GM12891 (cell line): ENCODE results near the gene IL9R. TPM values are rescaled to one million over a fixed set of nuclear protein-coding genes. Genes with fewer than 3 reads are reported as not detected.

Experiments used
- DNase-seq: peaks from one replicate; pipeline ENCODE4 v3.0.0; 2011; ENCODE audit warnings: low spot score; ENCODE audit not compliant: insufficient read length
- FAIRE-seq: peaks from 2 replicates; lab custom pipeline; 2011; peaks lifted over from hg19 to GRCh38; lab: Jason Lieb, UNC
- PAX5 ChIP-seq: IDR thresholded peaks from 2 replicates; pipeline ENCODE4 v1.6.1; 2011; ENCODE audit warnings: low read length, moderate library complexity, mild to moderate bottlenecking; ENCODE audit not compliant: insufficient read depth, severe bottlenecking
- POLR2A ChIP-seq: IDR thresholded peaks from 2 replicates; pipeline ENCODE4 v1.6.1; 2011; ENCODE audit warnings: low read depth, low read length, control low read depth
- POLR2AphosphoS5 ChIP-seq: IDR thresholded peaks from 2 replicates; pipeline ENCODE4 v1.6.1; 2011; ENCODE audit warnings: low read depth, low read length, control low read depth
- POU2F2 ChIP-seq: IDR thresholded peaks from 2 replicates; pipeline ENCODE4 v1.6.1; 2011; ENCODE audit warnings: low read depth, mild to moderate bottlenecking, control low read depth, low read length, moderate library complexity
- SPI1 ChIP-seq: IDR thresholded peaks from 2 replicates; pipeline ENCODE4 v1.6.1; 2011; ENCODE audit warnings: low read depth, low read length, control low read depth
- TAF1 ChIP-seq: IDR thresholded peaks from 2 replicates; pipeline ENCODE4 v1.6.1; 2011; ENCODE audit warnings: low read depth, low read length, control low read depth
- polyA plus RNA-seq: library from polyadenylated mRNA; unstranded; fragments of >200 nt; gene quantifications from one replicate; pipeline ENCODE4 v1.2.1, GENCODE V29; 2012; ENCODE audit warnings: low read depth, missing spikeins, inconsistent platforms; ENCODE audit not compliant: missing spikeins

IL9R gene, protein sequence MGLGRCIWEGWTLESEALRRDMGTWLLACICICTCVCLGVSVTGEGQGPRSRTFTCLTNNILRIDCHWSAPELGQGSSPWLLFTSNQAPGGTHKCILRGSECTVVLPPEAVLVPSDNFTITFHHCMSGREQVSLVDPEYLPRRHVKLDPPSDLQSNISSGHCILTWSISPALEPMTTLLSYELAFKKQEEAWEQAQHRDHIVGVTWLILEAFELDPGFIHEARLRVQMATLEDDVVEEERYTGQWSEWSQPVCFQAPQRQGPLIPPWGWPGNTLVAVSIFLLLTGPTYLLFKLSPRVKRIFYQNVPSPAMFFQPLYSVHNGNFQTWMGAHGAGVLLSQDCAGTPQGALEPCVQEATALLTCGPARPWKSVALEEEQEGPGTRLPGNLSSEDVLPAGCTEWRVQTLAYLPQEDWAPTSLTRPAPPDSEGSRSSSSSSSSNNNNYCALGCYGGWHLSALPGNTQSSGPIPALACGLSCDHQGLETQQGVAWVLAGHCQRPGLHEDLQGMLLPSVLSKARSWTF
- 10.4 TPM for polyA plus RNA-seq

DNA sequence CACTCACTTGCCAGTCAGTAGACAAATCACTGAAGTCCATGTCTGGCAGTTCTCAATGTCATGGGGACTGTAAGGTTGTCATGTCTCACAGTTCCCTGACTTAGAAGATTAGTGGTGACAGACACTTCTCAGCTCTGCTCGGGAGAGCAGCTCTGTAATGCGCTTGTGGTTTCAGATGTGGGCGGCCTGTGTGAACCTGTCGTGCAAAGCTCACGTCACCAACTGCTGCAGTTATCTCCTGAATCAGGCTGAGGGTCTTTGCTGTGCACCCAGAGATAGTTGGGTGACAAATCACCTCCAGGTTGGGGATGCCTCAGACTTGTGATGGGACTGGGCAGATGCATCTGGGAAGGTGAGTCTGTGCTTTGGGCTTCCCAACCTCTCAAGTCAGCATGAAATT is at the start of gene IL9R:
Gene IL9R (plus strand): TSS at position 261 of the 400 bp plus-strand sequence. CDS start 64 bp downstream, at position 325.
- no peak for DNase-seq
- FAIRE-seq: peak; percentile 100
- peak; percentile 60; the same call in 1 of the 2 replicates for TF ChIP-seq TAF1
- TF ChIP-seq POU2F2: peak; percentile 86; the same call in 1 of the 2 replicates
- TF ChIP-seq POLR2A: peak; percentile 50; the same call in 1 of the 2 replicates
- peak; percentile 75 for TF ChIP-seq POLR2AphosphoS5
- TF ChIP-seq PAX5: no peak
- TF ChIP-seq SPI1: no peak

DNA sequence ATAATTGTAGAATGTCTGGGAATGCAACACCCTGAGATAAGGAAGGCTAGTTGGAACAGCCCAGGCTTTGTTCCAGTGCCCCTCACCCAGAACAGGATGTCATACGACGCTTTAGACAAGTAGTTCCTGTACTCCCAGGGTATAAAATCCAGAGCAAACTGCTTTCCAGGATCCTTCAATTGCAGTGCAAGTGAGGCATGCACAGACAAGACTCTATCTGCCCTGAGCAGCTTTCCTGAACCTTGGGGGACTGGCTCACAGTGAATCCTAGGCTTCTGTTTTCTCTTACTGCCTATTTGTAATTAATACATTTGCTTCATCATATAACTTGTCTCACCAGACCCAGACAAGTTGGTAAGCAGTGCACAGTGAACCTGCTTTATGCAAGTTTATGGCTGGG is 48.4 kb upstream of the IL9R start:
- no peak for DNase-seq
- FAIRE-seq: no peak
- TF ChIP-seq POLR2AphosphoS5: no peak
- no peak for TF ChIP-seq TAF1
- no peak for TF ChIP-seq POU2F2
- no peak for TF ChIP-seq SPI1
- TF ChIP-seq PAX5: no peak
- no peak for TF ChIP-seq POLR2A

DNA sequence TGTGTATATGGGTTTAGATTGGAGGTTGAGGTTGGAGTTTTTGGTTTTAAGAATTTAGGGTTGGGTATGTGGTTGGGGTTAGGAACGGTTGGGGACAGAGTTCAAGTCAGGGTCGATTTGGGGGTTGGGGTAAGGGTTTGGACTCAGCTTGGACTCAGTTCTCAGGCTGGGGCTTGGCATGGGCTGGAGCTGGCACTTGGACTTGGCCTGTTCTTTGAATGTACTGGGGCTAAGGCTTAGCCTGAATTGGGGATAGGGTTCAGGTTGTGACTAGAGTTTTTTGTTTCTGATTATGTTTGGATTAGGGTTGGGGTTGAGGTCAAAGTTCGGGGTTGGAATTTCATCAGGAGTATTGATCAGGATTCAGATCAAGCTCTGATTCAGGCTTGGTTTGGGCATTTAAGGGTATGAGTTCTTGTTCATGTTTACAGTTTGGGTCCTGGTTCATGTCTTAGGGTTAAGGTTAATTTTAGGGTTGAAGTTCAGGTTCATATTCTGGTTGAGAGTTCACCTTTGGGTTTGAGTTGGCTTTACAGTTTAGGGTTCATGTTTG is 46.2 kb upstream of the IL9R start:
- TF ChIP-seq POLR2A (no peak), SPI1 (no peak), POU2F2 (no peak), PAX5 (no peak), TAF1 (no peak), POLR2AphosphoS5 (no peak)
- no peak for FAIRE-seq
- no peak for DNase-seq

DNA sequence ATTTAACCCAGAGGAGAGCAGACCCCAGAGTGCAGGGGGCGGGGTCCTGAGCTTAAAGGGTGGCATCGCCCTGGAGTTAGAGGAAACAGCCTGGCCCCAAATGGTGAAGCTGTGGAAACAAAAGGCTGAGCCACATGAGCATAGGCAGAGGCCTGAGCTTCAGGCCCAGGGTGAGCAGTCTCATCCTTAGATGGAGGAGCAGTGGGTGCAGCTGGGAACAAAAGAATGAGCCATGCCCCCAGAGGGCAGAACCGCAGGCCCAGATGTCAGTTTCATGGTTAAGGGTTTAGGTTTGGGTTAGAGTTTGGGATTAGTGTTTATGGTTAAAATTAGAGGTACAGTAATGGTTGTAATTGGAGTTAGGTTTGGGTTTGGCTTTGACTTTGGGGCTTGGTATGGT is 44.4 kb upstream of the IL9R start:
- DNase-seq (no peak), FAIRE-seq (peak; percentile 5)
- TF ChIP-seq TAF1 (no peak), POU2F2 (no peak), POLR2AphosphoS5 (no peak), POLR2A (no peak), PAX5 (no peak), SPI1 (no peak)

DNA sequence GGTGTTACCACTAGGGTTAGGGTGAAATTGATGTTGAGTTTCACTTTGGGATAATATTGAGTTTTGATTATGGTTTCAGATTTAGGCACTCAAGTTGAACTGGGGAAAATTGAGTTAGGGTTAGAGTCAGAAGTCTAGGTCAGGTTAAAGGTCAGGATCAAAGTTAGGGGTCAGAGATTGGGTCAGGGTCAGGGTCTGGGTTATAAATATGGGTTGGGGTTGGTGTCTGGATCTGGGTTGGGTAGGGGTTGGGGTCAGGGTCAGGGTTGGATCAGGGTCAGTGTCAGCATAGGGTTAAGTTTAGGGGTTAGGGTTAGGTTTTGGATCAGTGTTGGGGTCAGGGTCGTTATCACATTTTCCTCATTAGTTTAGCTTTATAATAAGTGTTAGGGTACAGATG is 42.7 kb upstream of the IL9R start:
- DNase-seq (no peak), FAIRE-seq (peak; percentile 48)
- TF ChIP-seq POLR2AphosphoS5 (no peak), POU2F2 (no peak), PAX5 (no peak), SPI1 (no peak), TAF1 (no peak), POLR2A (no peak)

DNA sequence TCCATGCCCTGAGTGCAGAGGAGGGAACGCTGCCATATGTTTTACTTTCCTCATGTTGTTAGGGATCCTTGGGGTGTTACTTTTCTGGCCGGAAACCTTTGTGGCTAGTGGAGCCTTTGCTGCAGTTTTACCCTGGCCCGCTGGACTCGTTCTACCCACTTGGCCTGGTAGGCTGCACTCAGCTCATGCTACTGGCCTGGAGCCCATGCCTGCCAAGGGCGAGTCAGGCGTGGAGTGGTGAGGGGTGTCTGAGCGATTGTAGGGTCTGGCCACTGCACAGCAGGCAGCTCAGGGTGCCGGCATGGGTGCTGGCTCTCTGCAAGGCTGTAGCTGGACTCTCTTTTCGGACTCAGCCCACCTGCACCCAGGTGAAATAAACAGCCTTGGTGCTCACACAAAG is 41.4 kb upstream of the IL9R start:
- FAIRE-seq (no peak), DNase-seq (no peak)
- no peak for TF ChIP-seq SPI1

DNA sequence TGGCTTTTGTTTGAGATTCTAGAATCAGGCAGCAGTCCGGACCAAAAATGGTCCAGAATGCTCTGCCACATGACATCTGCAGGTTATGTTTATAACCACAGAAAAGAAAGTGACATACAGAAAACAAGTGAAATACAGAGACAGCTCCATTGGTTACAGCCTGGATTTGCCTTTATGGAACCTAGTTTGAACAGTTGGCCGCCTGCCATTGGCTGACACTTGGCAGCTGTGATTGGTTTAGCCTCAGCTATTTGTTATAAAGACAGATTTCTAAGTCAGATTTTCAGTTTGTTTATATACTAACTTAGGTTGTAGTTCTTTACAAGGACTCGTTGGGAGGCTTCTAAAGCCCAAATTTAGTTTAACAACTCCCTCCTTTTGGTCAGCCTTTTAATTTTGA is 40.8 kb upstream of the IL9R start:
- no peak for FAIRE-seq
- DNase-seq: no peak
- TF ChIP-seq TAF1 (no peak), POLR2AphosphoS5 (no peak), SPI1 (no peak), PAX5 (no peak), POU2F2 (no peak), POLR2A (no peak)

DNA sequence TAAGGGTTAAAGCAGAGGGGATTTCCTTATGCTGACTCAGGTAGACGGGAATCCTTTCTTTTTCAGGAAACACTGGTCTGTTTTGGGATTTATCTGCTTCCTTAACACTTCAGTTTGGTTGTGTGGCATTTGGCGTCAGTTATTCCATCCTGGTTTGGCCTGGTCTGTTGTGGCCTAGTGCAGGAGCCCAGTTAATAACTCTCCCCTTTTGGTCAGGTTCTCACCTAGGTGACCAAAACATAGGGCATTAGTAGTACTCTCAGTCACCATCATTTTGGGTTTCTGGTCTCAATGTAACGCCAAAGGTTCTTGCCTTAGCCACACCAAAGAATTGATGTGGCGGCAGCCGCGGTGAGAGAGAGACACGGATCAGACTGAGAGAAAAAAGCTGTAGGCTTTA is 39.7 kb upstream of the IL9R start:
- DNase-seq (no peak), FAIRE-seq (no peak)
- TF ChIP-seq POLR2AphosphoS5 (no peak), PAX5 (no peak), POLR2A (no peak), POU2F2 (no peak), SPI1 (no peak), TAF1 (no peak)

DNA sequence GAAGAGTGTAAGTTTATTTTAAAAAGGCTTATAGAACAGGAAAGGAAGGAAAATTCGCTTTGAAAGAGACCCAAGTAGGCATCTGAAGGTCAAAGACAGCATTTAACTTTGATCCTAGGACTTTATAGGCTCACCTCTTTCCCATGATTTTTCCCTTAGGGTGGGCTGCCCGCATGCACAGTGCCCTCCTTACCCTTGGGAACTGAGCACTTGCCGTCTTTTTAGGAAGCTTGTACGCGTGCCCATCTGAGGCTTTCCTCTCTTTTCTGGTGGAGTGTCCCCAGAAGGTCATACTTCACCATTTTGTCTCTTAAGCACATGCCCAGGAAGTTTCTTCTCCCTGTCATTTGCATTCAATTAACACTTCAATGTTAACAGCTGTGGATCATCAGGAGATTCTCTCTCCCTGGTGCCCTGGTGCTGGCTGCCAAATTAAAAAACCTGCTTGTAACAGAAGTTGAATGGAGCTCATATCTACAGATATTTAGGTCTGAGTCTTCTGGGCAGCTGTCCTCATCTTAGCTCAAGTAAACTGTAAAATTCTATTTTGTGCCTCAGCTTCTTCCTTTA is 38.4 kb upstream of the IL9R start:
- FAIRE-seq: no peak
- DNase-seq: no peak
- TF ChIP-seq POLR2A: no peak
- TF ChIP-seq SPI1: no peak
- no peak for TF ChIP-seq TAF1
- TF ChIP-seq POU2F2: no peak
- no peak for TF ChIP-seq PAX5
- TF ChIP-seq POLR2AphosphoS5: no peak
